SK-N-SH treated with all-trans-retinoic acid at 6 μM for 48 hours (cell line): Measurements from ENCODE around the gene ZSCAN30.

Experiments used
- ATAC-seq: fragments of 200-7000 bp; cut with Tn5 transposase; 3 replicates; pipeline ENCODE4 v1.9.1; 2020; ENCODE audit warnings: mild to moderate bottlenecking, moderate library complexity
- ARNTL ChIP-seq: fragments of 450-650 bp; formaldehyde crosslinking; IDR thresholded peaks from 2 replicates; pipeline ENCODE4 v1.5.0; 2020; ENCODE audit warnings: low read depth, mild to moderate bottlenecking, moderate library complexity, borderline replicate concordance
- BACH2 ChIP-seq: fragments of 250-450 bp; sonication (Bioruptor Pico); IDR thresholded peaks from 2 replicates; pipeline ENCODE4 v1.9.0; 2021; ENCODE audit warnings: mild to moderate bottlenecking, borderline replicate concordance
- ESRRG ChIP-seq: fragments of 250-450 bp; sonication (Bioruptor Pico); IDR thresholded peaks from 2 replicates; pipeline ENCODE4 v1.6.1; 2021; ENCODE audit warnings: mild to moderate bottlenecking
- GLIS3 ChIP-seq: fragments of 250-450 bp; sonication (Bioruptor Pico); IDR thresholded peaks from 2 replicates; pipeline ENCODE4 v1.5.0; 2020; ENCODE audit warnings: mild to moderate bottlenecking, moderate library complexity
- ISL1 ChIP-seq: fragments of 250-450 bp; sonication (Bioruptor Pico); IDR thresholded peaks from 2 replicates; pipeline ENCODE4 v2.1.2; 2022; ENCODE audit warnings: mild to moderate bottlenecking, moderate library complexity
- RARB ChIP-seq: fragments of 250-450 bp; sonication (Bioruptor Pico); IDR thresholded peaks from 2 replicates; pipeline ENCODE4 v1.8.0; 2021; ENCODE audit warnings: mild to moderate bottlenecking, moderate library complexity
- SNAI2 ChIP-seq: fragments of 250-450 bp; sonication (Bioruptor Pico); IDR thresholded peaks from 2 replicates; pipeline ENCODE4 v1.5.0; 2020; ENCODE audit warnings: mild to moderate bottlenecking, moderate library complexity
- TCF4 ChIP-seq: fragments of 250-450 bp; sonication (Bioruptor Pico); IDR thresholded peaks from 2 replicates; pipeline ENCODE4 v1.8.0; 2021; ENCODE audit warnings: mild to moderate bottlenecking, moderate library complexity, borderline replicate concordance
- TOX ChIP-seq: fragments of 250-450 bp; sonication (Bioruptor Pico); IDR thresholded peaks from 2 replicates; pipeline ENCODE4 v1.8.0; 2021; ENCODE audit warnings: mild to moderate bottlenecking, moderate library complexity, borderline replicate concordance
- ZC3H10 ChIP-seq: fragments of 250-450 bp; sonication (Bioruptor Pico); IDR thresholded peaks from 2 replicates; pipeline ENCODE4 v1.5.1; 2021; ENCODE audit warnings: mild to moderate bottlenecking, moderate library complexity
- ZFP30 ChIP-seq: fragments of 450-650 bp; formaldehyde crosslinking; IDR thresholded peaks from 2 replicates; pipeline ENCODE4 v1.5.0; 2022; ENCODE audit warnings: mild to moderate bottlenecking, moderate library complexity
- ZNF70 ChIP-seq: fragments of 450-650 bp; formaldehyde crosslinking; IDR thresholded peaks from 2 replicates; pipeline ENCODE4 v1.5.0; 2020; ENCODE audit warnings: mild to moderate bottlenecking, moderate library complexity
- ZNF8 ChIP-seq: fragments of 450-650 bp; formaldehyde crosslinking; IDR thresholded peaks from 2 replicates; pipeline ENCODE4 v1.5.0; 2020; ENCODE audit warnings: mild to moderate bottlenecking, moderate library complexity
- TF ChIP-seq, protein P1 (sequence below): fragments of 250-450 bp; sonication (Bioruptor Pico); IDR thresholded peaks from 2 replicates; pipeline ENCODE4 v1.5.0; 2020; ENCODE audit warnings: mild to moderate bottlenecking, moderate library complexity
- TF ChIP-seq, protein P2 (sequence below): fragments of 250-450 bp; sonication (Bioruptor Pico); IDR thresholded peaks from 2 replicates; pipeline ENCODE4 v1.5.1; 2020; ENCODE audit warnings: low read depth, mild to moderate bottlenecking, moderate library complexity
- TF ChIP-seq, protein P3 (sequence below): fragments of 250-450 bp; sonication (Bioruptor Pico); IDR thresholded peaks from 2 replicates; pipeline ENCODE4 v1.8.0; 2020; ENCODE audit warnings: mild to moderate bottlenecking, moderate library complexity, borderline replicate concordance
- TF ChIP-seq, protein P4 (sequence below): fragments of 250-450 bp; sonication (Bioruptor Pico); IDR thresholded peaks from 2 replicates; pipeline ENCODE4 v1.8.0; 2021; ENCODE audit warnings: low read depth, mild to moderate bottlenecking, moderate library complexity, borderline replicate concordance
- TF ChIP-seq, protein P5 (sequence below): fragments of 250-450 bp; sonication (Bioruptor Pico); IDR thresholded peaks from 2 replicates; pipeline ENCODE4 v1.5.1; 2021; ENCODE audit warnings: mild to moderate bottlenecking, moderate library complexity

The ZSCAN30 gene

DNA sequence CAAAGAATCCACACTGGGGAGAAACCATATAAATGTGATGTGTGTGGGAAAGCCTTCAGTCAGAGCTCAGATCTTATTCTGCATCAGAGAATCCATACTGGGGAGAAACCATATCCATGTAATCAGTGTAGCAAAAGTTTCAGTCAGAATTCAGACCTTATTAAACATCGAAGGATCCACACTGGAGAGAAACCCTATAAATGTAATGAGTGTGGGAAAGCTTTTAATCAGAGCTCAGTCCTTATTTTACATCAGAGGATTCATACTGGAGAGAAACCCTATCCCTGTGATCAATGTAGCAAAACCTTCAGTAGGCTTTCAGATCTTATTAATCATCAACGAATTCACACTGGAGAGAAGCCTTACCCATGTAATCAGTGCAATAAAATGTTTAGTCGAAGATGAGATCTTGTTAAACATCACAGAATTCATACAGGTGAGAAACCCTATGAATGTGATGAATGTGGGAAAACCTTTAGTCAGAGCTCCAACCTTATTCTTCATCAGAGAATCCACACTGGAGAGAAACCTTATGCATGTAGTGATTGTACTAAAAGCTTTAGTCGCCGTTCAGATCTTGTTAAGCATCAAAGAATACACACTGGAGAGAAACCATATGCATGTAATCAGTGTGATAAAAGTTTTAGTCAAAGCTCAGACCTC is 16.7 kb upstream of the ZSCAN30 start (continued):
- TF ChIP-seq, protein P1, sequence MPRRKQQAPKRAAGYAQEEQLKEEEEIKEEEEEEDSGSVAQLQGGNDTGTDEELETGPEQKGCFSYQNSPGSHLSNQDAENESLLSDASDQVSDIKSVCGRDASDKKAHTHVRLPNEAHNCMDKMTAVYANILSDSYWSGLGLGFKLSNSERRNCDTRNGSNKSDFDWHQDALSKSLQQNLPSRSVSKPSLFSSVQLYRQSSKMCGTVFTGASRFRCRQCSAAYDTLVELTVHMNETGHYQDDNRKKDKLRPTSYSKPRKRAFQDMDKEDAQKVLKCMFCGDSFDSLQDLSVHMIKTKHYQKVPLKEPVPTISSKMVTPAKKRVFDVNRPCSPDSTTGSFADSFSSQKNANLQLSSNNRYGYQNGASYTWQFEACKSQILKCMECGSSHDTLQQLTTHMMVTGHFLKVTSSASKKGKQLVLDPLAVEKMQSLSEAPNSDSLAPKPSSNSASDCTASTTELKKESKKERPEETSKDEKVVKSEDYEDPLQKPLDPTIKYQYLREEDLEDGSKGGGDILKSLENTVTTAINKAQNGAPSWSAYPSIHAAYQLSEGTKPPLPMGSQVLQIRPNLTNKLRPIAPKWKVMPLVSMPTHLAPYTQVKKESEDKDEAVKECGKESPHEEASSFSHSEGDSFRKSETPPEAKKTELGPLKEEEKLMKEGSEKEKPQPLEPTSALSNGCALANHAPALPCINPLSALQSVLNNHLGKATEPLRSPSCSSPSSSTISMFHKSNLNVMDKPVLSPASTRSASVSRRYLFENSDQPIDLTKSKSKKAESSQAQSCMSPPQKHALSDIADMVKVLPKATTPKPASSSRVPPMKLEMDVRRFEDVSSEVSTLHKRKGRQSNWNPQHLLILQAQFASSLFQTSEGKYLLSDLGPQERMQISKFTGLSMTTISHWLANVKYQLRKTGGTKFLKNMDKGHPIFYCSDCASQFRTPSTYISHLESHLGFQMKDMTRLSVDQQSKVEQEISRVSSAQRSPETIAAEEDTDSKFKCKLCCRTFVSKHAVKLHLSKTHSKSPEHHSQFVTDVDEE (CRISPR knock-in tag), result no peak
- TF ChIP-seq, all 23 proteins: peak for 0

DNA sequence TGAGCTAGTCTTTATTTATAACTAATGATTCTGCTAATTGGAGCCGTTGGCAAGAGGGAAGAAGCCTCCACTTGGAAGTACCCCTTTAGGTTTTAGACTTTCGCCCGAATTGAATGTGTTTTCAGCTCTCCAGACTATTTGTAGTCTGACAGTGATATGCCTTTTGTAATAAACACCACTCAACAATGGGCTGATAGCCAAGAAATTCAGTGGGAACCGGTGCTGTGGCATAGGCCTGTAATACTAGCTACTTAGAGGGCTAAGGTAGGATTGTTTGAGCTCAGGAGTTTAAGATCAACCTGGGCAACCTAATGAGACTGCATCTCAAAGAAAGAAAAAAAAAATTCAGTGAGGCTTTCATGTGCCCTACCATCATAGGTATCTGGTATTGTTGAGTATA is 13.6 kb upstream of the ZSCAN30 start:
- TF ChIP-seq, protein P2, sequence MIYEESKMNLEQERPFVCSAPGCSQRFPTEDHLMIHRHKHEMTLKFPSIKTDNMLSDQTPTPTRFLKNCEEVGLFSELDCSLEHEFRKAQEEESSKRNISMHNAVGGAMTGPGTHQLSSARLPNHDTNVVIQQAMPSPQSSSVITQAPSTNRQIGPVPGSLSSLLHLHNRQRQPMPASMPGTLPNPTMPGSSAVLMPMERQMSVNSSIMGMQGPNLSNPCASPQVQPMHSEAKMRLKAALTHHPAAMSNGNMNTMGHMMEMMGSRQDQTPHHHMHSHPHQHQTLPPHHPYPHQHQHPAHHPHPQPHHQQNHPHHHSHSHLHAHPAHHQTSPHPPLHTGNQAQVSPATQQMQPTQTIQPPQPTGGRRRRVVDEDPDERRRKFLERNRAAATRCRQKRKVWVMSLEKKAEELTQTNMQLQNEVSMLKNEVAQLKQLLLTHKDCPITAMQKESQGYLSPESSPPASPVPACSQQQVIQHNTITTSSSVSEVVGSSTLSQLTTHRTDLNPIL (CRISPR knock-in tag), result no peak
- TF ChIP-seq ARNTL (no peak), TCF4 (CRISPR knock-in tag) (no peak), GLIS3 (CRISPR knock-in tag) (no peak), ZNF8 (CRISPR knock-in tag) (no peak), SNAI2 (CRISPR knock-in tag) (no peak), TOX (CRISPR knock-in tag) (no peak), ESRRG (no peak), ZNF70 (no peak), ZC3H10 (no peak), BACH2 (CRISPR knock-in tag) (no peak), ISL1 (no peak), ZFP30 (CRISPR knock-in tag) (no peak)
- TF ChIP-seq, protein P3, sequence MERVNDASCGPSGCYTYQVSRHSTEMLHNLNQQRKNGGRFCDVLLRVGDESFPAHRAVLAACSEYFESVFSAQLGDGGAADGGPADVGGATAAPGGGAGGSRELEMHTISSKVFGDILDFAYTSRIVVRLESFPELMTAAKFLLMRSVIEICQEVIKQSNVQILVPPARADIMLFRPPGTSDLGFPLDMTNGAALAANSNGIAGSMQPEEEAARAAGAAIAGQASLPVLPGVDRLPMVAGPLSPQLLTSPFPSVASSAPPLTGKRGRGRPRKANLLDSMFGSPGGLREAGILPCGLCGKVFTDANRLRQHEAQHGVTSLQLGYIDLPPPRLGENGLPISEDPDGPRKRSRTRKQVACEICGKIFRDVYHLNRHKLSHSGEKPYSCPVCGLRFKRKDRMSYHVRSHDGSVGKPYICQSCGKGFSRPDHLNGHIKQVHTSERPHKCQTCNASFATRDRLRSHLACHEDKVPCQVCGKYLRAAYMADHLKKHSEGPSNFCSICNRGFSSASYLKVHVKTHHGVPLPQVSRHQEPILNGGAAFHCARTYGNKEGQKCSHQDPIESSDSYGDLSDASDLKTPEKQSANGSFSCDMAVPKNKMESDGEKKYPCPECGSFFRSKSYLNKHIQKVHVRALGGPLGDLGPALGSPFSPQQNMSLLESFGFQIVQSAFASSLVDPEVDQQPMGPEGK (CRISPR knock-in tag), result no peak
- TF ChIP-seq, protein P4, sequence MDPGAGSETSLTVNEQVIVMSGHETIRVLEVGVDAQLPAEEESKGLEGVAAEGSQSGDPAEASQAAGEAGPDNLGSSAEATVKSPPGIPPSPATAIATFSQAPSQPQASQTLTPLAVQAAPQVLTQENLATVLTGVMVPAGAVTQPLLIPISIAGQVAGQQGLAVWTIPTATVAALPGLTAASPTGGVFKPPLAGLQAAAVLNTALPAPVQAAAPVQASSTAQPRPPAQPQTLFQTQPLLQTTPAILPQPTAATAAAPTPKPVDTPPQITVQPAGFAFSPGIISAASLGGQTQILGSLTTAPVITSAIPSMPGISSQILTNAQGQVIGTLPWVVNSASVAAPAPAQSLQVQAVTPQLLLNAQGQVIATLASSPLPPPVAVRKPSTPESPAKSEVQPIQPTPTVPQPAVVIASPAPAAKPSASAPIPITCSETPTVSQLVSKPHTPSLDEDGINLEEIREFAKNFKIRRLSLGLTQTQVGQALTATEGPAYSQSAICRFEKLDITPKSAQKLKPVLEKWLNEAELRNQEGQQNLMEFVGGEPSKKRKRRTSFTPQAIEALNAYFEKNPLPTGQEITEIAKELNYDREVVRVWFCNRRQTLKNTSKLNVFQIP (CRISPR knock-in tag), result no peak
- TF ChIP-seq, protein P1 (CRISPR knock-in tag), result no peak
- TF ChIP-seq, protein P5, sequence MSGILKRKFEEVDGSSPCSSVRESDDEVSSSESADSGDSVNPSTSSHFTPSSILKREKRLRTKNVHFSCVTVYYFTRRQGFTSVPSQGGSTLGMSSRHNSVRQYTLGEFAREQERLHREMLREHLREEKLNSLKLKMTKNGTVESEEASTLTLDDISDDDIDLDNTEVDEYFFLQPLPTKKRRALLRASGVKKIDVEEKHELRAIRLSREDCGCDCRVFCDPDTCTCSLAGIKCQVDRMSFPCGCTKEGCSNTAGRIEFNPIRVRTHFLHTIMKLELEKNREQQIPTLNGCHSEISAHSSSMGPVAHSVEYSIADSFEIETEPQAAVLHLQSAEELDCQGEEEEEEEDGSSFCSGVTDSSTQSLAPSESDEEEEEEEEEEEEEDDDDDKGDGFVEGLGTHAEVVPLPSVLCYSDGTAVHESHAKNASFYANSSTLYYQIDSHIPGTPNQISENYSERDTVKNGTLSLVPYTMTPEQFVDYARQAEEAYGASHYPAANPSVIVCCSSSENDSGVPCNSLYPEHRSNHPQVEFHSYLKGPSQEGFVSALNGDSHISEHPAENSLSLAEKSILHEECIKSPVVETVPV (CRISPR knock-in tag), result no peak
- ATAC-seq, result no peak

DNA sequence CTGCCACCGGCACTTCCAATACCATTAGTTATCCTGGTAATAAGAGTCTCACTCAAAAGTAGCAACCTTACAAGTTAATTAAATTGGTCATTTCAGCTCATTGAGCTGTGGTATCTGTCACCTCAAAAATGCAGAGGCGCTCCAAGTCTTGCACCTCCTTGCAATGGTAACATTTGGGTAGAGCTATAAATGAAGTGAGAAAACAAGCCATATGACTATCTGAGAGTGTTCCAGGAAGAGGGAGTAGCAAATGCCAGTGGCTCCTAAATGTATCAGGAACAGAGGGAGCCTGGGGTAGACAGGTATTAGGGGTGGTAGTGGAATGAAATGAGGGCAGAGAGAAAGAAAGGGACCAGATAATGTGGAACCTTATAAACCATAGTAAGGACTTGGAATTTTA is 6.0 kb upstream of the ZSCAN30 start:
- ATAC-seq, result no peak
- TF ChIP-seq RARB (no peak), ZNF70 (no peak), ISL1 (no peak), ZNF8 (CRISPR knock-in tag) (no peak)
- TF ChIP-seq, protein P1 (CRISPR knock-in tag), result no peak
- TF ChIP-seq, protein P2 (CRISPR knock-in tag), result no peak
- TF ChIP-seq, protein P4 (CRISPR knock-in tag), result no peak
